Measurements from ENCODE around the gene FBXL3. TPM values are rescaled to one million over a fixed set of nuclear protein-coding genes. Genes with fewer than 3 reads are reported as not detected.

Gene FBXL3
- total RNA-seq, 1 donor from 2014 or later, result 25.5 TPM

DNA sequence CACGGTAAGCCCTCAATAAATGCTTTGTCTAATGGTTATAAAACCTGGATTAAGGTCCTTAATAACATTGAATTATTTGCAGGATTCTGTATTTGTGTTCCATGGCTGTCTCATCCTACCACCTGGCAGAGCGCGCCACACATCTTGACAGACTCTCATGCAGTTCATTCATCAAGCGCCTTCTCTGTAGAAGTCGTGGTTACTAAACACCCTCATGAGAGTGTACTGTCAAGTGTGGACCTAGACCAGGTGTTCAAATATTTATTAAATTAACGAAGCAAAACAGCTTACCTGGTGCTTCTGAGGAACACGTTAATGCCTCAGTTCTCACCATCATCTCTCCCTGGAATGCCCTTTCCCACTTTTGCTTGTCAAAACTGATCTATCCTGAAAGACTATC is 13.1 kb upstream of the FBXL3 start:
- Histone ChIP-seq H3K9me3 (ENCODE audit: low read depth) (no peaks in the 10 kb centered on the region), H3K4me3 (no peak overlapping the region), H3K36me3 (no peaks in the 10 kb centered on the region), H4K20me1 (ENCODE audit: low read depth) (no peaks in the 10 kb centered on the region), H3K4me2 (no peak overlapping the region), H2AFZ (replicated peaks) (no peak overlapping the region), H3K27ac (no peak overlapping the region), H3K9ac (no peak overlapping the region), H3K79me2 (ENCODE audit: low read depth) (no peaks in the 10 kb centered on the region), H3K27me3 (no peaks in the 10 kb centered on the region), H3K4me1 (no peaks in the 10 kb centered on the region), H3F3A (ENCODE audit: low read depth) (no peaks in the 10 kb centered on the region)
- no peak overlapping the region for H3K4me3 Mint-ChIP-seq
- H3K36me3 Mint-ChIP-seq, result peaks cover 10% of the 10 kb centered on the region
- TF ChIP-seq, protein P1, sequence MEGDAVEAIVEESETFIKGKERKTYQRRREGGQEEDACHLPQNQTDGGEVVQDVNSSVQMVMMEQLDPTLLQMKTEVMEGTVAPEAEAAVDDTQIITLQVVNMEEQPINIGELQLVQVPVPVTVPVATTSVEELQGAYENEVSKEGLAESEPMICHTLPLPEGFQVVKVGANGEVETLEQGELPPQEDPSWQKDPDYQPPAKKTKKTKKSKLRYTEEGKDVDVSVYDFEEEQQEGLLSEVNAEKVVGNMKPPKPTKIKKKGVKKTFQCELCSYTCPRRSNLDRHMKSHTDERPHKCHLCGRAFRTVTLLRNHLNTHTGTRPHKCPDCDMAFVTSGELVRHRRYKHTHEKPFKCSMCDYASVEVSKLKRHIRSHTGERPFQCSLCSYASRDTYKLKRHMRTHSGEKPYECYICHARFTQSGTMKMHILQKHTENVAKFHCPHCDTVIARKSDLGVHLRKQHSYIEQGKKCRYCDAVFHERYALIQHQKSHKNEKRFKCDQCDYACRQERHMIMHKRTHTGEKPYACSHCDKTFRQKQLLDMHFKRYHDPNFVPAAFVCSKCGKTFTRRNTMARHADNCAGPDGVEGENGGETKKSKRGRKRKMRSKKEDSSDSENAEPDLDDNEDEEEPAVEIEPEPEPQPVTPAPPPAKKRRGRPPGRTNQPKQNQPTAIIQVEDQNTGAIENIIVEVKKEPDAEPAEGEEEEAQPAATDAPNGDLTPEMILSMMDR (IDR thresholded peaks at IDR 0.05), result no peak
- TF ChIP-seq EZH2 (IDR thresholded peaks at IDR 0.05), result no peak
- no peak for TF ChIP-seq EZH2phosphoT487 (IDR thresholded peaks at IDR 0.05)
- H3K27me3 Mint-ChIP-seq (ENCODE audit: insufficient read depth, low read depth), result peaks cover 2% of the 10 kb centered on the region
- H3K9me3 Mint-ChIP-seq, result no peaks in the 10 kb centered on the region
- DNase-seq (ENCODE audit: low spot score), result no peak
- H3K4me1 Mint-ChIP-seq, result no peaks in the 10 kb centered on the region
- no peak overlapping the region for H3K27ac Mint-ChIP-seq

GRCh38 chr13:77038907-77039480 is 12.0 kb upstream of the FBXL3 start:
- Histone ChIP-seq H3K36me3 (no peaks in the 10 kb centered on the region), H3K9ac (no peak overlapping the region), H3K27ac (no peak overlapping the region), H3K4me3 (no peak overlapping the region), H3K4me2 (no peak overlapping the region), H3K4me1 (no peaks in the 10 kb centered on the region), H3F3A (ENCODE audit: low read depth) (no peaks in the 10 kb centered on the region), H2AFZ (replicated peaks) (no peak overlapping the region), H4K20me1 (ENCODE audit: low read depth) (no peaks in the 10 kb centered on the region), H3K9me3 (ENCODE audit: low read depth) (no peaks in the 10 kb centered on the region), H3K79me2 (ENCODE audit: low read depth) (no peaks in the 10 kb centered on the region), H3K27me3 (no peaks in the 10 kb centered on the region)
- Mint-ChIP-seq H3K4me1 (no peaks in the 10 kb centered on the region), H3K27me3 (ENCODE audit: insufficient read depth, low read depth) (peaks cover 2% of the 10 kb centered on the region), H3K4me3 (no peak overlapping the region), H3K36me3 (peaks cover 5% of the 10 kb centered on the region), H3K27ac (no peak overlapping the region), H3K9me3 (no peaks in the 10 kb centered on the region)
- TF ChIP-seq EZH2 (IDR thresholded peaks at IDR 0.05) (no peak), EZH2phosphoT487 (IDR thresholded peaks at IDR 0.05) (no peak)
- TF ChIP-seq, protein P1 (IDR thresholded peaks at IDR 0.05), result no peak
- DNase-seq (ENCODE audit: low spot score), result no peak

DNA sequence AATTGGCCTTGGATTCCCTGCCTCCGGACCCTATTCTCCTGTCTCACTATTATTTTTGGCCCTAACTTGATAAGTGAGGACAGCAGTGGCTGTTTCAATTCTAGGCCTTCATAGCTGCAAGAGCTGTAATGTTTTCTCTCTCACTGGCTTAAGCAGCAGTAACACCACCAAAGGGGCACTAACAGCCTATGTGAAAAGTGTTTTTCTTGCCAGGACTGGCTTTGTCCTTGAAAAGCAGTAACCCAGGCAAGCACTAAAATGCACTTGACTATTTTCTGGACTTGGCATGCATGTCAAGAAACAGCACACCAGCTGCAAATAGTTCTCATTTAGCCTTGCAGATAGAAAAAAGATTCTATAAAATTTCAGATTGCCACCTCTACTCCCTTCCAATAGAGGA is 9.3 kb upstream of the FBXL3 start:
- no peaks in the 10 kb centered on the region for H3K79me2 ChIP-seq (ENCODE audit: low read depth)
- H3K4me3 ChIP-seq, result no peak overlapping the region
- H3K4me3 Mint-ChIP-seq, result no peak overlapping the region
- H3K9ac ChIP-seq, result no peak overlapping the region
- DNase-seq (ENCODE audit: low spot score), result no peak
- H3K27ac ChIP-seq, result no peak overlapping the region
- no peaks in the 10 kb centered on the region for H3K36me3 ChIP-seq
- peaks cover 2% of the 10 kb centered on the region for H3K27me3 Mint-ChIP-seq (ENCODE audit: insufficient read depth, low read depth)
- no peaks in the 10 kb centered on the region for H3K27me3 ChIP-seq
- H3K9me3 Mint-ChIP-seq, result peaks cover 2% of the 10 kb centered on the region
- no peaks in the 10 kb centered on the region for H3K36me3 Mint-ChIP-seq
- H3K4me1 ChIP-seq, result no peaks in the 10 kb centered on the region
- H3K4me1 Mint-ChIP-seq, result no peaks in the 10 kb centered on the region
- H3K27ac Mint-ChIP-seq, result no peak overlapping the region
- no peaks in the 10 kb centered on the region for H4K20me1 ChIP-seq (ENCODE audit: low read depth)
- H3F3A ChIP-seq (ENCODE audit: low read depth), result no peaks in the 10 kb centered on the region
- no peak for TF ChIP-seq EZH2 (IDR thresholded peaks at IDR 0.05)
- TF ChIP-seq EZH2phosphoT487 (IDR thresholded peaks at IDR 0.05), result no peak
- TF ChIP-seq, protein P1 (IDR thresholded peaks at IDR 0.05), result no peak
- no peaks in the 10 kb centered on the region for H3K9me3 ChIP-seq (ENCODE audit: low read depth)
- no peak overlapping the region for H2AFZ ChIP-seq (replicated peaks)
- no peak overlapping the region for H3K4me2 ChIP-seq

Data from neural progenitor cell (in vitro differentiated cells).